ENCODE data around the gene SH2D4B. TPM values are rescaled to one million over a fixed set of nuclear protein-coding genes. Genes with fewer than 3 reads are reported as not detected.

Gene SH2D4B
- total and polyA plus RNA-seq, 10 of the 15 experiments (the other 5 are each of a cell fraction or from before 2014, with no cell fraction given): 0.04 to 0.21 (median 0.13) TPM; not detected in 5

GRCh38 chr10:80561950-80562349 is 24.2 kb downstream of the SH2D4B start (continued):
- TF ChIP-seq ZBTB11 (CRISPR knock-in tag; IDR thresholded peaks at IDR 0.05) (no peak), NR2C2 (IDR thresholded peaks at IDR 0.05; ENCODE audit: borderline replicate concordance, control insufficient read depth, insufficient read length, low read depth) (no peak)

- H3K4me1 ChIP-seq (ENCODE audit: control insufficient read depth, insufficient read depth, low read length): no peaks in the 10 kb centered on the region
- BruUV-seq (replicated peaks): no TSS peak
These were observed 29.6 kb downstream of the SH2D4B start for GRCh38 chr10:80567292-80567691.

More at GRCh38 chr10:80567292-80567691, 29.6 kb downstream of the SH2D4B start:
- no peak for DNase-seq (ENCODE audit: low read depth, low spot score)
- Histone ChIP-seq H3K4me3 (no peak overlapping the region), H3K9ac (ENCODE audit: control insufficient read depth, insufficient read depth, low read length) (no peak overlapping the region), H3K79me2 (ENCODE audit: control insufficient read depth, insufficient read depth, low read length) (no peaks in the 10 kb centered on the region), H3K4me2 (ENCODE audit: control insufficient read depth, insufficient read depth) (no peak overlapping the region), H2AFZ (ENCODE audit: control insufficient read depth, low read depth, low read length) (no peak overlapping the region), H3K27ac (ENCODE audit: control insufficient read depth, insufficient read depth) (no peak overlapping the region), H3K9me3 (replicated peaks; ENCODE audit: control insufficient read depth, insufficient read depth, low read length) (no peaks in the 10 kb centered on the region), H3K36me3 (ENCODE audit: control insufficient read depth in 2 of 2, insufficient read depth in 2 of 2, low read length in 1 of 2) (no peaks in the 10 kb centered on the region), H4K20me1 (ENCODE audit: control insufficient read depth, insufficient read depth) (no peaks in the 10 kb centered on the region), H3K27me3 (replicated peaks in 1 of 2; ENCODE audit: control insufficient read depth in 2 of 2, insufficient read depth in 2 of 2, low read length in 1 of 2) (peaks cover 0 to 2% of the 10 kb centered on the region in 2 experiments; a peak in 2 of 4 replicates)
- no peak for FAIRE-seq
- ChIA-PET SMC1A (ENCODE audit: uncharacterized antibody, unreplicated experiment) (interaction anchor here (0.9 kb wide), 1 partner anchor 16 kb away, joined by 3 read pairs; no protein-coding TSS in a partner anchor), CTCF (no interaction called here), RAD21 (ENCODE audit: unreplicated experiment) (no interaction called here), POLR2A (no interaction called here)
- in situ Hi-C loops (cut with MboI) (no loop called here), intact Hi-C loops (cut with micrococcal nuclease; ENCODE audit: unreplicated experiment) (no loop called here)
- TF ChIP-seq CTCF (IDR thresholded peaks at IDR 0.05 in 2 of 3, conservative IDR thresholded peaks at IDR 0.05 in 1 of 3; ENCODE audit: control insufficient read depth in 2 of 3, extremely low read depth in 1 of 3, insufficient read depth in 1 of 3, low read depth in 3 of 3, low read length in 3 of 3) (peak in 1 of 3 experiments; percentile 15; a peak in 1 of 6 replicates), PBX3 (IDR thresholded peaks at IDR 0.05; ENCODE audit: insufficient replicate concordance, low read depth, low read length) (no peak)
- peak; percentile 48 for ATAC-seq
- 47% methylated on average over 2 of the region's 2 CpGs for WGBS (ENCODE audit: insufficient coverage, insufficient replicate concordance, low lambda C conversion rate, missing lambda C conversion rate)
